Right hindlimb (tissue), 1 donor: ENCODE results near the gene KRT33B.
"Not testable (repeated sequence)": the region's sequence is repeated elsewhere in the genome, so short reads cannot be mapped to it uniquely, and the experiment has no call there.

Source experiments
- DNase-seq: peaks from one replicate; pipeline ENCODE4 v3.0.0-alpha.2; 2018

KRT33B gene

GRCh38 chr17:41369713-41370112, at the start of gene KRT33B:
KRT33B (minus strand) TSS chr17:41369813; CDS start chr17:41369750, 63 bp downstream.
- DNase-seq = no peak

GRCh38 chr17:41418116-41418860, 48.7 kb upstream of the KRT33B start:
- no peak for DNase-seq

- DNase-seq = no peak
Measured at GRCh38 chr17:41417576-41418015, 48.0 kb upstream of the KRT33B start.

- no peak for DNase-seq
Measured at GRCh38 chr17:41417127-41417526, 47.5 kb upstream of the KRT33B start.

- no peak for DNase-seq
Measured at GRCh38 chr17:41416479-41416878, 46.9 kb upstream of the KRT33B start.

GRCh38 chr17:41415833-41416335, 46.3 kb upstream of the KRT33B start:
- no peak for DNase-seq

GRCh38 chr17:41415411-41415810, 45.8 kb upstream of the KRT33B start:
- DNase-seq = no peak

GRCh38 chr17:41413982-41414381, 44.4 kb upstream of the KRT33B start:
- DNase-seq = no peak

GRCh38 chr17:41413353-41413957, 43.8 kb upstream of the KRT33B start:
- DNase-seq = no peak

GRCh38 chr17:41411072-41411840, 41.6 kb upstream of the KRT33B start:
- DNase-seq = no peak

- no peak for DNase-seq
Measured at GRCh38 chr17:41407226-41407625, 37.6 kb upstream of the KRT33B start.

GRCh38 chr17:41406205-41406604, 36.6 kb upstream of the KRT33B start:
- DNase-seq = no peak

- no peak for DNase-seq
Measured at GRCh38 chr17:41404024-41404671, 34.5 kb upstream of the KRT33B start.

- DNase-seq = no peak
Measured at GRCh38 chr17:41403404-41404023, 33.9 kb upstream of the KRT33B start.

GRCh38 chr17:41402161-41402560, 32.5 kb upstream of the KRT33B start:
- DNase-seq = no peak

- DNase-seq = peak; percentile 60
Measured at GRCh38 chr17:41396996-41397660, 27.5 kb upstream of the KRT33B start, which contains the start of gene KRT31. KRT31 (minus strand) TSS chr17:41397608; CDS start chr17:41397539, 69 bp downstream.

GRCh38 chr17:41396340-41396739, 26.7 kb upstream of the KRT33B start:
- DNase-seq = no peak

- no peak for DNase-seq
Measured at GRCh38 chr17:41395611-41396010, 26.0 kb upstream of the KRT33B start.

- not testable (repeated sequence) for DNase-seq
Measured at GRCh38 chr17:41395044-41395443, 25.4 kb upstream of the KRT33B start.

GRCh38 chr17:41394254-41394996, 24.8 kb upstream of the KRT33B start:
- DNase-seq = no peak

- DNase-seq = no peak
Measured at GRCh38 chr17:41393826-41394225, 24.2 kb upstream of the KRT33B start.
